Mononuclear cell (primary cell): ENCODE measurements around the gene PUS7L. TPM values are rescaled to one million over a fixed set of nuclear protein-coding genes. Genes with fewer than 3 reads are reported as not detected.
A peak's percentile ranks its signal among the peaks of the same experiment; 100 is the strongest.
"Not testable (repeated sequence)": the region's sequence is repeated elsewhere in the genome, so short reads cannot be mapped to it uniquely, and the experiment has no call there.

Source experiments
- H3K27me3 ChIP-seq: 2 replicates; pipeline ENCODE4 v1.6.0; 2011; ENCODE audit warnings: low read length, control low read depth; ENCODE audit not compliant: insufficient read depth
- H3K4me1 ChIP-seq: 2 replicates; pipeline ENCODE4 v1.5.1; 2011; ENCODE audit warnings: mild to moderate bottlenecking, low read length, control low read depth; ENCODE audit not compliant: insufficient read depth
- H3K4me3 ChIP-seq: 2 replicates; pipeline ENCODE4 v1.5.1; 2011; ENCODE audit warnings: mild to moderate bottlenecking, low read length, moderate library complexity
- H3K9me3 ChIP-seq: 2 replicates; pipeline ENCODE4 v1.5.1; 2011; ENCODE audit warnings: low read depth, mild to moderate bottlenecking, control low read depth, low read length
- total RNA-seq: library from RNA; depleted of rRNA; stranded (reverse); fragments of >200 nt; gene quantifications from one replicate; pipeline ENCODE4 v1.2.3, GENCODE V29; 2012

PUS7L gene
- total RNA-seq, 1 donor, result 16.4 TPM

DNA sequence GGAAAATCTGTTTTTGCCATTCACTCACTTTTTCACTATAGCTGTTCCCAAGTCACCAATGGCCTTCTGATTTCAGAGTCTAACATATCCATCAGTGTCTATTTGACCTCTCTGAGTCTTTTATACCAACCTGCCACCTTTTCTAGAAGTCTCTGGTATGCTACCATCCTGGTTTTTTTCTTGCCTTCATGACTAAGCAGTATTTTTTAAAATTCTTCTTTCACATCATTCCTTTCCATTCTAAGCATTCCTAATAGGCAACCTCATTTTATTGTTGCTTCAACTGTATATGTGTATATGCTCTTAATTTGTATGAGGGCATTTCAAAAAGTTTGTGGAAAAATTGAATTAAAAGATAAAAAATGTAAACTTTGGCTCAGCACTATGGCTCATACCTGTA lies 5.2 kb upstream of the PUS7L start:
- Histone ChIP-seq H3K4me1 (peaks cover 28% of the 10 kb centered on the region), H3K27me3 (no peaks in the 10 kb centered on the region), H3K4me3 (no peak overlapping the region), H3K9me3 (no peaks in the 10 kb centered on the region)

GRCh38 chr12:43762596-43762995 lies 4.0 kb upstream of the PUS7L start:
- Histone ChIP-seq H3K4me3 (no peak overlapping the region), H3K27me3 (no peaks in the 10 kb centered on the region), H3K4me1 (peaks cover 35% of the 10 kb centered on the region), H3K9me3 (no peaks in the 10 kb centered on the region)

DNA sequence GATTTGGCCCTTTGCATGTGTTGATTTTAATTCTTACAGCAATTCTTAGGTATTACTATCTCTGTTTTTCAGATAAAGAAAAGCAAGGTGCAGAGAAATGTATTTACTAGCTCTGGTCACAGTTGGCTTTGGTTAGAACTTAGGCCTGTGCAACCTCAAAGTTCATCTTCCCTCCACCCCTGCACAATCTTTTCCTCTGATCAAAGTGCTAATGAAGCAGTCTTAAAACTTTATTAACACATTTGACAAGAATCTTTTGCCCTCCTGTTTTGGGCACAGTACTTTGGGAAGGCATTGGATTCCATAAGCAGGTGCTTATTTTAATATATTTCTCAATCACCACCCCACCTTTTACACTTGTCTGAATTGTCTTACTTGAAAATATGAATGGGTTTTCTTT lies 2.9 kb upstream of the PUS7L start:
- Histone ChIP-seq H3K9me3 (no peaks in the 10 kb centered on the region), H3K4me3 (no peak overlapping the region), H3K27me3 (no peaks in the 10 kb centered on the region), H3K4me1 (peaks cover 36% of the 10 kb centered on the region)

GRCh38 chr12:43760396-43760795 lies 1.8 kb upstream of the PUS7L start:
- Histone ChIP-seq H3K4me1 (peaks cover 36% of the 10 kb centered on the region), H3K4me3 (no peak overlapping the region), H3K27me3 (no peaks in the 10 kb centered on the region), H3K9me3 (no peaks in the 10 kb centered on the region)

DNA sequence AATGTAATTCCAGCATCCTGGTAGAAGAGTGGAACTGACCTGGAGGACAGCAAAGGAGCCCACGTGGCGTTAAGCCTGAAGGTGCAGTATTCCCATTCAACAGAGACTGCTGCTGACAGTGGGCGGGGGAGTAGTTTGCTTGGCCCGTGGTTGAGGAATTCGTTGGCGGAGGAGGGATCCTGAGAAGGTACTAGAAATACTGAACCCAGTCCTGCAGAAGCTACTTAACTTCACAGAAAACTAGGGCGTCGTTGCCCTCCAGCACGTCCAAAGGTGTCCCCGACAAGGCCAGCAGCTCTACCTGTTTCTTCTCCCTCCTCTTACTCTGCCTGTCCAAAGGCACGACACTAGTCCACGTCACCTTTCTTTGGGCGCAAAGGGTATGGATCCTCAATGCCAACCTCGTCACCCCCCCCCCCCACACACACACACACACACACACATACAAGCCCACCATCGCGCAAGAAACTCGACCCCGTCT lies 303 bp downstream of the PUS7L start:
- Histone ChIP-seq H3K4me1 (peaks cover 36% of the 10 kb centered on the region), H3K27me3 (no peaks in the 10 kb centered on the region), H3K9me3 (no peaks in the 10 kb centered on the region), H3K4me3 (peak overlapping the region; percentile 86)

DNA sequence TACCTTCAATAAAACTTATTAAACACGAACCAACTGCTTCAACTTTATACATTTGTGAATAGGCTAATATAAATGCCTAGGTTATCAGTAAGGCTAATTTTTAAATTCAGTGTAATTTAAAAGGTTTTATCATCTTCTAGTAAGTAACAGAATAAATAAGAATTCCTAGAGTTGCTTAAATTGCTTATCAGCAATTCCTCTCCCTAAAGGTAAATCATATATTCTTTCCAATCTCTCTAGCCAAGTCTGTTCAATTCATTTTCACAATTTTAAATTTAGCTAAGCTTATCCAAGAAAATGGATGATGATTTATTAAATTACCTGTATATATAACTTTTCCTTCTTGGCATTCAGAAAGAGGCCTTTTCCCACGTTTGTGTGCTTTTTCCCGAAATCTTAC lies 4.6 kb downstream of the PUS7L start:
- no peak overlapping the region for H3K4me3 ChIP-seq

GRCh38 chr12:43751360-43751759 lies 7.2 kb downstream of the PUS7L start:
- H3K9me3 ChIP-seq, H3K27me3 ChIP-seq, H3K4me3 ChIP-seq: not testable (repeated sequence)

More for the DNA sequence above, 4.6 kb downstream of the PUS7L start:
- Histone ChIP-seq H3K9me3 (no peaks in the 10 kb centered on the region), H3K27me3 (no peaks in the 10 kb centered on the region), H3K4me1 (peaks cover 8% of the 10 kb centered on the region)

GRCh38 chr12:43750814-43751213 lies 7.8 kb downstream of the PUS7L start:
- Histone ChIP-seq H3K4me1 (no peaks in the 10 kb centered on the region), H3K9me3 (no peaks in the 10 kb centered on the region), H3K4me3 (no peak overlapping the region), H3K27me3 (no peaks in the 10 kb centered on the region)

More at GRCh38 chr12:43751360-43751759, 7.2 kb downstream of the PUS7L start:
- not testable (repeated sequence) for H3K4me1 ChIP-seq

- H3K27me3 ChIP-seq, result no peaks in the 10 kb centered on the region
- no peaks in the 10 kb centered on the region for H3K9me3 ChIP-seq
- no peaks in the 10 kb centered on the region for H3K4me1 ChIP-seq
- H3K4me3 ChIP-seq, result no peak overlapping the region
Measured at GRCh38 chr12:43749016-43749415, 9.6 kb downstream of the PUS7L start.

DNA sequence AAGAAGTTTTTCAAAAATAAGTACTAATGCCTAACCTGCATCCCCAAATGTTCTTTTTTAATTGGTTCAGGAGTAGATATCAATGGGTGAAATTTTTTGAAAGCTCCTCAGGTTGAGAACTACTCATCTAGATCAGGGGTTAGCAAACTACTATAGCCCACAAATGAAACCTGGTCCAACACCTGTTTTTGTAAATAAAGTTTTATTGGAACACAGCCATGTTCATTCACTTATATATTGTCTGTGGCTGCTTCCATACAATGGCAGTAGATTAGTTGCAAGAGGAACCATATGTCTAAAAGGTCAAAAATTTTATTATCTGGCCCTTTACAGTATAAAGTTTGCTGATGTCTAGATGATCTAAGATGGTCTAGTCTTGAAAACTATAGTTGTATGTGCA lies 13.8 kb downstream of the PUS7L start:
- no peaks in the 10 kb centered on the region for H3K9me3 ChIP-seq
- no peaks in the 10 kb centered on the region for H3K4me1 ChIP-seq
- no peaks in the 10 kb centered on the region for H3K27me3 ChIP-seq
- no peak overlapping the region for H3K4me3 ChIP-seq

DNA sequence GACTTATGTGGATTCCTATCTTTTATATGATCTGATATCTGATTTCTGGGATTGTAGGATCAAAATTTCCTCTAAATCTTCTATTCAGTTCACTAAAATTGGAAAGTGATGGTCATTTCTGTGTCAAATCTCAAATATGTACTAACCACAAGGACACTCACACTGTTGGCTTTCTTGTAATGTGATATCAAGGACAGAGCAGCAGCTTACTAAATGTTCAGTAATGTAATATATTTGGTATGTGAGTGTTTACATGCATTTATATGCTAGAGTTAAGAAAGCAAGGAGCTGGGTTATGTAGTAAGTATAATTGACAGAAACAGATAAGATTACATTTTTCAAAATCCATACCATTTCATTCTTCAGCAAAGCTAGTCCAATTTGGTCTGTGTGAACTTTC lies 16.5 kb downstream of the PUS7L start:
- H3K27me3 ChIP-seq, result no peaks in the 10 kb centered on the region
- no peaks in the 10 kb centered on the region for H3K4me1 ChIP-seq
- H3K4me3 ChIP-seq, result no peak overlapping the region
- no peaks in the 10 kb centered on the region for H3K9me3 ChIP-seq

DNA sequence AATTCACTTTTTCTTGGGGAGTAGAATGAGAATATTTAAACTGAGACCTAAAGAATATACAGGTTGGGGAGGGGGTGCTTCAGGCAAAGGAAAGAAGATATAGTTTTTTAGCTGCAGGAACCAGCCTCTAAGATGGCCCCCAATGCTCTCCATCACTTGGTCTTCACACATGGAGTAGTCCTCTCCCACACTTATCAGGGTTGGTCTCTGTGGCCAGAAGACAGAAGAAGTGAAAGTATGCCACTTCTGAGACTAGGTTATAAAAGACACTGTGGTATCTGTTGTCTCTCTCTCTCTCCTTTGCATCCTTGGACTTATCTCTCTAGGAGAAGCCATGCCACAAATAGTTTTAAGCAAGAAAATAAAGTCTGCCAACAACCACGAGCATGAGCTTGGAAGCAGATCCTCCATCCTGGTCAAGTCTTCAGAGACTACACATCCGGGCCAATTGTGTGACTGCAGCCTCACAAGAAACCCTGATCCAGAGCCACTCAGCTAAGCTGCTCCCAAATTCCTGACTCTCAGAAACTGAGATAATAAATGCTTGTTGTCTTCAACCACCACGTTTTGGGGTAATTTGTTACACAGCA lies 18.0 kb downstream of the PUS7L start:
- H3K9me3 ChIP-seq, result no peaks in the 10 kb centered on the region
- H3K4me1 ChIP-seq, result no peaks in the 10 kb centered on the region
- H3K4me3 ChIP-seq, result no peak overlapping the region

DNA sequence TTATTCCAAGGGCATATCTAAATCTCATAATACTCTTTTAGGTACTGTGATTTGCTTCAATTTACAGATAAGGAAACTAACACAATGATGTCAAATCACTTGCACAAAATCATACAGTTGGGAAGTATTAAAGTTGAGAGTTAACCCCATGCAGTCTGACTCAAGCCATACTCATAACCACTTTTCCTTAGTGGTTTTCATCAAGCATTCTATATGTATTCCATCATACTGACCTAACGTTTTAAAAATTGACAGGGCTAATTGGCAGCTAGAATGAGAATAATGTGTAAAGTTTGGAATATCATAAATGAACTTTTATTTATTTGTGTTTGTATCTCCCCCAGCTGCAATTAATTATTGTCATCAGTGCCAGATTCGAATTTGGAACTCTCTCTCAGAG lies 20.9 kb downstream of the PUS7L start:
- Histone ChIP-seq H3K9me3 (no peaks in the 10 kb centered on the region), H3K4me1 (no peaks in the 10 kb centered on the region), H3K27me3 (no peaks in the 10 kb centered on the region), H3K4me3 (no peak overlapping the region)

More for the DNA sequence above, 18.0 kb downstream of the PUS7L start:
- H3K27me3 ChIP-seq, result no peaks in the 10 kb centered on the region

DNA sequence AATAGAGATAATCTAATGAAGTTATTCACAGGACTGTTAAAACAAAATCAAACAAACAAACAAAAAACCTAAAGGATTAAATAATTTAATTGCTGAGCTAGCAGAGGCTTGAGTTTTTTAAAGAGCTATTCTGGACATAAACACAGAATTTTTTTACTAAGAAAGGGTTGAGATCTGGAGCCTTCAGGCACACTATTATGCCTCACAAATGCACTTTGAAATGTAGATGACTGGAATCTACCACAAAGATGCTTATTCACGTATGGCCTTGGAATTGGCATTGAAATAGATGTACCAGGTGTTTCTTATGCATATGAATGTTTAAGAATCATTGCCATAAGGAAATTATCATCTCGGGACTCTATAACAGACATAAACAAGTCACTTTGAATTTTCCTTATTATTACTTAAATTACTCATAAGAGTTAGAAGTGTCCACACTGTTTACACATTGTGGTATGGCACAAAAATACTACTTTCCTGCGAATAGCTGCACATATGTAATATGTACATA lies 21.6 kb downstream of the PUS7L start:
- Histone ChIP-seq H3K27me3 (no peaks in the 10 kb centered on the region), H3K4me3 (no peak overlapping the region), H3K9me3 (no peaks in the 10 kb centered on the region), H3K4me1 (no peaks in the 10 kb centered on the region)

DNA sequence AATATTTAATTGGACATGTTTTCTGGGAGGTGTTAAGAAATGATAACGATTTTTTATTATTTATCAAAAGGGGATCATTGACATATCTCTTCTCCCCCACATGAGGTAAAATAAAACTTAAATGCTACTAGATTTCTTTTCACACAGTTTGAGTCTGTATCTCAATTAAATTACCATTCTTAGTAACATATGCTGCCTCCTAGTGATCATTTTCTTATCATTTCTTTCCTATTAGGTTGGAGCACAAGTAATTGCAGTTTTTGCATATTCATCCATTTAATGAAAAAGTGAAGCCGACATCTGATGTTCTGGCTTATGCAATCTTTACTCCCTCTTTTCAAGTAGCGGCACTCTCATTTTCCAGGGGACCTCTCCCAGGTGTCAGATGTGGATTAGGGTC lies 24.9 kb downstream of the PUS7L start:
- Histone ChIP-seq H3K27me3 (no peaks in the 10 kb centered on the region), H3K9me3 (no peaks in the 10 kb centered on the region), H3K4me1 (no peaks in the 10 kb centered on the region), H3K4me3 (no peak overlapping the region)

GRCh38 chr12:43730283-43730682 lies 28.3 kb downstream of the PUS7L start:
- H3K4me1 ChIP-seq, result no peaks in the 10 kb centered on the region
- no peaks in the 10 kb centered on the region for H3K27me3 ChIP-seq
- no peak overlapping the region for H3K4me3 ChIP-seq
- H3K9me3 ChIP-seq, result no peaks in the 10 kb centered on the region
